GM12872 (cell line): ENCODE results near the gene PROX2.

ENCODE experiments used
- CTCF ChIP-seq: IDR thresholded peaks from 3 replicates; pipeline ENCODE4 v1.5.1; 2011; ENCODE audit warnings: low read depth, mild to moderate bottlenecking, low read length, moderate library complexity; ENCODE audit not compliant: insufficient read depth

The PROX2 gene

GRCh38 chr14:74871819-74872218 is 4.1 kb downstream of the PROX2 start:
- no peak for TF ChIP-seq CTCF

GRCh38 chr14:74868739-74869138 is 7.2 kb downstream of the PROX2 start:
- no peak for TF ChIP-seq CTCF

GRCh38 chr14:74867673-74868072 is 8.3 kb downstream of the PROX2 start:
- no peak for TF ChIP-seq CTCF

- no peak for TF ChIP-seq CTCF
These were observed 9.1 kb downstream of the PROX2 start for GRCh38 chr14:74866708-74867389.

GRCh38 chr14:74865156-74865555 is 10.8 kb downstream of the PROX2 start:
- no peak for TF ChIP-seq CTCF

- TF ChIP-seq CTCF, result no peak
These were observed 11.7 kb downstream of the PROX2 start for GRCh38 chr14:74864198-74864597.

- no peak for TF ChIP-seq CTCF
These were observed 12.7 kb downstream of the PROX2 start for GRCh38 chr14:74863274-74863673.
